GM12865 (cell line): ENCODE results near the gene PTPRE.

Experiments
- DNase-seq: peaks from one replicate; pipeline ENCODE4 v3.0.0; 2010; ENCODE audit warnings: low read depth
- H3K4me3 ChIP-seq: 2 replicates; pipeline ENCODE4 v1.5.1; 2011; ENCODE audit warnings: mild to moderate bottlenecking, low read depth, low read length, control low read depth
- TF ChIP-seq, protein P1 (sequence below): IDR thresholded peaks from 2 replicates; pipeline ENCODE4 v1.5.1; 2011; ENCODE audit warnings: low read length, control low read depth, low read depth, inconsistent platforms; ENCODE audit not compliant: insufficient read depth; ENCODE audit errors: missing control alignments

The PTPRE gene

DNA sequence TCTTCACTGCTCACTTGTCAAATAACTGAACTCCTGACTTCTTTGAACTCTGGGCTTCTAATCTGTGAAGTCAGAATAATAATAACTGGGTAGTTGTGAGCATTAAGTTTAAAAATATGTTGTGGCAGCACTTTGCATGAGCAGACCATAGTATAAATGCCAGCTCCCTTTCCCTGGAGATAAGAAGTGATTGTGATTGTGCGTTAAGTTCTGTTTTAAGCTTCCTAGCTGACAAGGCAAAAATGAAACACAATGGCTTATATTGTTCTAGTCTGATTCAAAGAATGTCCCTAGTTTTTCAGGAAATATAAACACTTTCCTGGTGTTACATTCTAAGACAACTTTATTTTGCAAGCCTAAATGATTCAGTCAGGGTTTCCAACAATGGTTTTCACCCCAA, 61.8 kb downstream of the PTPRE start:
- DNase-seq, result no peak

DNA sequence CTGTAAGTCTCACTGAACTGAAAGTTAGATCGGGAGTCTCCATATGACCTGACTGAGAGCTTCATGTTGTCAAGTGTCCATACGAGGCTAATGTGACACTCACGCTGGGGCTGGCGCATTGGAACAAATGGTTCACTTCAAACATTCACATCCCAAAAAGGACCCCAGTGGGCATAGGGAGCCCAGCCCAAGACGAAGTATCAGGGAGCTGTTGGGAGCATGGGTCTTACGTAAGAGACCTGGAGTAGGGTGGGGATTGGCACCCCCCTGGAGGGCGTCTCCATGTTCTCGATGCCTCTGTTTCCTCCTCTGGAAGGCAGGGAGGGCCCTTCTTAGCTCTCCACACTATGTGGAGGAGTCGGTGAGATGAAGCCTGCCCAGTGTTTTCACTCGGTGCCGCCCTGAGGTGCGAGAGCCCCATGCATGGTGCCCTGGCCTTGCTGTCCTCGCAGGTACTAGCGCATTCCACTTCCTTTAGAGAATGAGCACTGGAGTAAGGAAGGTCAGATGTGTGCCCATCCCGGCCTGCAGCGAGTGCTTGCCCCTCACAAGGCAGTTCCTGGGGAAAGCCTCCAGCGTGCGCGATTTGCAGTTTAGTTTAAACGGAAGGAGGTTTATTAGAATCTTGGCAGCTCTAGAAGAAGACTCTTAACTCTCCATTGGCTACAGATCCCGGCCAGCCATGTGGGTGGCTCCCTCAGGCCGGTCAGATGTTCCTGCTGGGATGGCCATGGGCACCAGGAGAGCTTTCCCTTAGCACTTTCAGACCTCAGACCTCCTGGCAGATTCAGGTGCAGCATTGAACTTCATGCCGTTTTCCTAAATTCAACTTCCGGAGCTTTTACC, 64.4 kb downstream of the PTPRE start:
- DNase-seq, result no peak
- H3K4me3 ChIP-seq, result no peak overlapping the region
- TF ChIP-seq, protein P1, sequence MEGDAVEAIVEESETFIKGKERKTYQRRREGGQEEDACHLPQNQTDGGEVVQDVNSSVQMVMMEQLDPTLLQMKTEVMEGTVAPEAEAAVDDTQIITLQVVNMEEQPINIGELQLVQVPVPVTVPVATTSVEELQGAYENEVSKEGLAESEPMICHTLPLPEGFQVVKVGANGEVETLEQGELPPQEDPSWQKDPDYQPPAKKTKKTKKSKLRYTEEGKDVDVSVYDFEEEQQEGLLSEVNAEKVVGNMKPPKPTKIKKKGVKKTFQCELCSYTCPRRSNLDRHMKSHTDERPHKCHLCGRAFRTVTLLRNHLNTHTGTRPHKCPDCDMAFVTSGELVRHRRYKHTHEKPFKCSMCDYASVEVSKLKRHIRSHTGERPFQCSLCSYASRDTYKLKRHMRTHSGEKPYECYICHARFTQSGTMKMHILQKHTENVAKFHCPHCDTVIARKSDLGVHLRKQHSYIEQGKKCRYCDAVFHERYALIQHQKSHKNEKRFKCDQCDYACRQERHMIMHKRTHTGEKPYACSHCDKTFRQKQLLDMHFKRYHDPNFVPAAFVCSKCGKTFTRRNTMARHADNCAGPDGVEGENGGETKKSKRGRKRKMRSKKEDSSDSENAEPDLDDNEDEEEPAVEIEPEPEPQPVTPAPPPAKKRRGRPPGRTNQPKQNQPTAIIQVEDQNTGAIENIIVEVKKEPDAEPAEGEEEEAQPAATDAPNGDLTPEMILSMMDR, result no peak

More for the DNA sequence above, 61.8 kb downstream of the PTPRE start:
- H3K4me3 ChIP-seq, result no peak overlapping the region
- TF ChIP-seq, protein P1, result no peak

DNA sequence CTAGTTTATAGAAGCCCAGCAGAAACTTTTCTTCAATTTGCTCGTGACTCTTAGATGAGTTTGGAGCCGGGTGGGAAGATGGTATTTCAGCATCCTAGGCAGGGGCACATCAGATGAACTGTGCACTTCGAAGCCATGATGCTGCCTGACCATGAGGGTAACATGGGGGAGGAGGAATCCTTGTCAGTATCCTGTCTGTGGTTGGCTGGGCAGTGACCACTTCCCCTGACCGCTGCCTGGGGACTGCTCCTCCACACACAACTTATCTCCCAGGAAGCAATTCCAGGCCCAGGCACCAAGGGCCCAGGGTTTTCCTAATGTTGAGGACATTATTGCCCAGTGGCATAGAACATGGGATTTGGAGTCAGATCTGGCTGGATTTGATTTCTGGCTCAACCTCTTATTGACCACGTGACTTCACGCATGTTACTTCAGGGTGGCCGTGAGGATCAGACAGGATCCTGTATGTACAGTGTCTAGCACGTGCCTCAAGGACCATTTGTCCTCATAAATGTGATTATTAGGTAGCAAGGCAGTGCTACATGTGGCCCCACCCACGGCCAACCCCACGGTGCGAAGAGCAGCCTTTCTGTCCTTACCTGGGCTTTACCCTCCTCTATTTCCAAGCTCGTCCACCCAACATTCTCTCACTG, 65.2 kb downstream of the PTPRE start:
- no peak for DNase-seq
- TF ChIP-seq, protein P1, result no peak
- no peak overlapping the region for H3K4me3 ChIP-seq

DNA sequence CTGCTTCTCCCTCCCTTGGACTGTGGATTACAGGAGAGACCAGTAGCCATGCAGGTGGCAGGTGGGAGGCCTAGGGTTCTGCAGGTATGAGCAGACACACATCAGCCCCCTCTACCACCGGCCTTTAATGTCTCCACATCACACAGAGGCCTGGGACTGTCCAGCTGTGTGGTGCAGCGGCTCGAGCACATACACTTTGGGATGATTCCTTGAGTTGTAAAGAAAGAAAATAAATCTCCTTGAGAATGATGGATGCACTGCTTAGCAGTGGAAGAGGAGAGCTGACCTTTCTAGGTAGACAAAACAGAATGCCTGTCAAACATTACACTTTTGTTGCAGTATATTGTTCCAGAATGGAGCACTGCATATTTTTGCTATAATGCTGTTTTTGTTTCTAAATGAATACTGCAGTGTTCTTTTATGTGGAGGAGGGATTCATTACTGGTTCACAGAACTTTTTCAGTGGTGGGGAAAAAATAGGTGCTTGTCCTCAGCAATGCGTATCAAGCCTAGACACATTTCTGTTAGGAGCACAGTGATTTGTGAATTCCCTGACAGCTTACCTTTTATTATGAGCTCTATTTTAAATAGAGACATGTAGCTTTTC, 66.0 kb downstream of the PTPRE start:
- no peak for DNase-seq
- H3K4me3 ChIP-seq, result no peak overlapping the region
- TF ChIP-seq, protein P1, result no peak

DNA sequence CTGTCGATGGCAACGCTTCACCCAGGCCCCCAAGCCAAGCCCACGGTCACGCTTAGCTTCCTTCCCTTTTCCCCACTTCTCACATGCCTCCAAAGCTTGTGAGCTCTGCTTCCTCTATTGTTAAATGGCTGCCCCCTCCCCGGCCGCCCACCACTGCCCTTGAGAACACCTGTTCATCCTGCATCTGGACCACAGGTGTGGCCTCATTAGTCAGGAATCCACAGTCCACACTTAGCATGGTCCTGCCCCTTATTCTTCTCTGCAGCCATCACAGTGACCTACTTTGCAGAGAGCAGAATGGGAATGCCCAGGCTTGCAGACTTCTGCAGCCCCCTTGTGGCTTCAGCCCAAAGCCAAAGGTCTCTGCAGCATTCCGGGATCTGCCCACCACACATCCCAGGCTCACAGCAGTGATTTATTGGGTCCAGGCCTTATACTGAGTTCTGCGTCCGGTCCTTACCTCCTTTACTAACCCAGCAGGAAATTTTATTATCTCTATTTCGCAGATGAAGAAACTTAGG, 66.9 kb downstream of the PTPRE start:
- DNase-seq, result no peak
- no peak overlapping the region for H3K4me3 ChIP-seq
- TF ChIP-seq, protein P1, result no peak

DNA sequence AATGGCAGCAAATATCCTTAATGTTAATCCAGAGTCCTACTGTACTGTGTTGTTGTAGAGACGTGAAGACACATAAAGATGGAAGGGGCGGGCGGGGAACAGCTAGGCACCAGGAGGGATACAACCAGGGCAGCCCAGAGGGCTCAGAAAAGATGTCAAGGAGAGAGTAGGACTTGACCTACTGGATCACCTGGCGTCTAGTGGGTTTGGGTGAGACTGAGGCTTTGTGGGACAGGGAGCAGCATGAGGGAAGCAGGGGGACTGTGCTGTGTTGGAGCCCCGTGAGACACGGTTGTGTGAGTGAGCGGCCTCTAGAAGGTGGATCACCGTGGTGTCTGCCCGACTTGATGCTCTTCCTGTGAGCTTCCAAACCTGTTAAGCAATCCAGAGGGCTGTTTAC, 68.0 kb downstream of the PTPRE start:
- TF ChIP-seq, protein P1, result no peak

More for the DNA sequence above, 68.0 kb downstream of the PTPRE start:
- no peak overlapping the region for H3K4me3 ChIP-seq
- no peak for DNase-seq
